K562 (cell line): ENCODE measurements around the gene LY6G6D. TPM values are rescaled to one million over a fixed set of nuclear protein-coding genes. Genes with fewer than 3 reads are reported as not detected.

ENCODE experiments used
- CBX8 ChIP-seq: fragments of 200-600 bp; sonication (generic); IDR thresholded peaks from 2 replicates; pipeline ENCODE4 v1.6.1; 2012; ENCODE audit warnings: borderline replicate concordance, mixed run types, low read depth, mild to moderate bottlenecking, moderate library complexity, mixed read lengths, low read length, control low read depth, inconsistent platforms; ENCODE audit not compliant: poor library complexity, severe bottlenecking; ENCODE audit errors: extremely low read depth
- MCM5 ChIP-seq: fragments of 450-650 bp; IDR thresholded peaks from 2 replicates; pipeline ENCODE4 v1.6.1; 2016; ENCODE audit warnings: low read depth
- TAF1 ChIP-seq: IDR thresholded peaks from 2 replicates; pipeline ENCODE4 v1.6.1; 2011; ENCODE audit warnings: mild to moderate bottlenecking, low read length, moderate library complexity; ENCODE audit not compliant: insufficient read depth, control insufficient read depth, severe bottlenecking; ENCODE audit errors: extremely low read depth
- TBL1XR1 ChIP-seq, 2 experiments: IDR thresholded peaks; 2 replicates each; pipeline ENCODE4 v1.6.1; 2012; ENCODE audit warnings: improper control_type of control experiment in 2 of 2, low read length in 2 of 2, mild to moderate bottlenecking in 1 of 2
- ZNF644 ChIP-seq: fragments of 200-800 bp; sonication (Bioruptor generic); IDR thresholded peaks from 2 replicates; pipeline ENCODE4 v1.6.1; 2016; ENCODE audit warnings: low read depth, missing genetic modification characterization, missing compliant biosample characterization
- ZNF695 ChIP-seq: fragments of 450-650 bp; formaldehyde crosslinking; IDR thresholded peaks from 2 replicates; pipeline ENCODE4 v1.4.0; 2020; ENCODE audit warnings: mild to moderate bottlenecking, moderate library complexity
- polyA plus RNA-seq, 8 experiments: library from polyadenylated mRNA; depleted of rRNA in 4 of 8; stranded (reverse) in 5 of 8; unstranded in 3 of 8; fragments of >200 nt; fragmentation: Nextera tagmentation in 2 of 8; fragmentation: Illumina TruSeq in 1 of 8; extraction: Ambion mirVana in 2 of 8; extraction: Trizol in 1 of 8; gene quantifications; 2 replicates each; pipeline versions ENCODE4 v1.2.1 to v1.2.3, GENCODE V29; 2011 to 2014; ENCODE audit warnings: inconsistent platforms in 1 of 8, missing spikeins in 1 of 8
- total RNA-seq, 7 experiments: library from RNA; depleted of rRNA in 6 of 7; stranded (reverse); fragments of >200 nt in 6 of 7; fragmentation: Illumina TruSeq in 2 of 7; extraction: Trizol in 2 of 7; gene quantifications; 2 replicates each; pipeline versions ENCODE4 v1.2.1 to v1.2.3, GENCODE V29; 2011 to 2021; ENCODE audit warnings: low replicate concordance in 1 of 7
- TF ChIP-seq, protein P1 (sequence below): fragments of 450-650 bp; IDR thresholded peaks from 2 replicates; pipeline ENCODE4 v1.6.1; 2016; ENCODE audit warnings: mild to moderate bottlenecking, moderate library complexity
- TF ChIP-seq, protein P2 (sequence below): fragments of 150-350 bp; conservative IDR thresholded peaks from 2 replicates; pipeline ENCODE4 v1.6.1; 2014; ENCODE audit warnings: low read length
- TF ChIP-seq, protein P3 (sequence below): fragments of 250-450 bp; sonication (Bioruptor Pico); IDR thresholded peaks from 2 replicates; pipeline ENCODE4 v1.8.0; 2021; ENCODE audit warnings: mild to moderate bottlenecking, moderate library complexity
- TF ChIP-seq, protein P4 (sequence below): fragments of 250-450 bp; sonication (Bioruptor Pico); IDR thresholded peaks from 2 replicates; pipeline ENCODE4 v1.8.0; 2021; ENCODE audit warnings: moderate library complexity, mild to moderate bottlenecking, inconsistent platforms

LY6G6D gene
- total and polyA plus RNA-seq, 9 of the 15 experiments (the other 6 are each of a cell fraction or from before 2014, with no cell fraction given), result 0.30 to 0.38 TPM; not detected in 7

DNA sequence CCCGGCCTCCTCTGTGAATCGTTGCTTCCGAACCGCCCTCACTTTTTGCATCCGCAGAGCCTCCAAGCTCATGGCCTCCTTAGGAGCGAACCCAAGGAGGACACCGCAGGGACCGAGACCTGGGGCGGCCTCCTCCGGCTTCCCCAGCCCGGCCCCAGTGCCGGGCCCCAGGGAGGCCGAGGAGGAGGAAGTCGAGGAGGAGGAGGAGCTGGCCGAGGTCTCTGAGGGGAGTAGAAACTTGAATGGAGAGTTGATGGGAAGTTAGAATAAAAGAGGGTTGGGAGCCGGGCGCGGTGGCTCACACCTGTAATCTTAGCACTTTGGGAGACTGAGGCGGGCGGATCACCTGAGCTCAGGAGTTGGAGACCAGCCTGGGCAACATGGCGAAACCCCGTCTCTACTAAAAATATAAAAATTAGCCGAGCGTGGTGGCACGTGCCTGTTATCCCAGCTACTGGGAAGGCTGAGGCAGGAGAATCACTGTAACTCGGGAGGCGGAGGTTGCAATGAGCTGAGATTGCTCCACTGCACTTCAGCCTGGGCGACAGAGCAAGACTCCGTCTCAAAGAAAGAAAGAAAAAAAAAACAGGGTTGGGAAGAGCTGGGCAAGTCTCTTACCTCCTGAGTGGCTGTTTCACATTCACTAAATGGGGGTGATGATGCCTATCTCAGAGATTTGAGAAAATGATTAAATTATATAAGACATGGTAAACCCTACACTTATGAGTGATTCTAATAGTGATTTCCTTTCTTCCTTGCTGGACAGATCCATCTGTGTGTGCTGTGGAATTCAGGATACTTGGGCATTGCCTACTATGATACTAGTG is 25.5 kb downstream of the LY6G6D start (continued):
- TF ChIP-seq, protein P1, sequence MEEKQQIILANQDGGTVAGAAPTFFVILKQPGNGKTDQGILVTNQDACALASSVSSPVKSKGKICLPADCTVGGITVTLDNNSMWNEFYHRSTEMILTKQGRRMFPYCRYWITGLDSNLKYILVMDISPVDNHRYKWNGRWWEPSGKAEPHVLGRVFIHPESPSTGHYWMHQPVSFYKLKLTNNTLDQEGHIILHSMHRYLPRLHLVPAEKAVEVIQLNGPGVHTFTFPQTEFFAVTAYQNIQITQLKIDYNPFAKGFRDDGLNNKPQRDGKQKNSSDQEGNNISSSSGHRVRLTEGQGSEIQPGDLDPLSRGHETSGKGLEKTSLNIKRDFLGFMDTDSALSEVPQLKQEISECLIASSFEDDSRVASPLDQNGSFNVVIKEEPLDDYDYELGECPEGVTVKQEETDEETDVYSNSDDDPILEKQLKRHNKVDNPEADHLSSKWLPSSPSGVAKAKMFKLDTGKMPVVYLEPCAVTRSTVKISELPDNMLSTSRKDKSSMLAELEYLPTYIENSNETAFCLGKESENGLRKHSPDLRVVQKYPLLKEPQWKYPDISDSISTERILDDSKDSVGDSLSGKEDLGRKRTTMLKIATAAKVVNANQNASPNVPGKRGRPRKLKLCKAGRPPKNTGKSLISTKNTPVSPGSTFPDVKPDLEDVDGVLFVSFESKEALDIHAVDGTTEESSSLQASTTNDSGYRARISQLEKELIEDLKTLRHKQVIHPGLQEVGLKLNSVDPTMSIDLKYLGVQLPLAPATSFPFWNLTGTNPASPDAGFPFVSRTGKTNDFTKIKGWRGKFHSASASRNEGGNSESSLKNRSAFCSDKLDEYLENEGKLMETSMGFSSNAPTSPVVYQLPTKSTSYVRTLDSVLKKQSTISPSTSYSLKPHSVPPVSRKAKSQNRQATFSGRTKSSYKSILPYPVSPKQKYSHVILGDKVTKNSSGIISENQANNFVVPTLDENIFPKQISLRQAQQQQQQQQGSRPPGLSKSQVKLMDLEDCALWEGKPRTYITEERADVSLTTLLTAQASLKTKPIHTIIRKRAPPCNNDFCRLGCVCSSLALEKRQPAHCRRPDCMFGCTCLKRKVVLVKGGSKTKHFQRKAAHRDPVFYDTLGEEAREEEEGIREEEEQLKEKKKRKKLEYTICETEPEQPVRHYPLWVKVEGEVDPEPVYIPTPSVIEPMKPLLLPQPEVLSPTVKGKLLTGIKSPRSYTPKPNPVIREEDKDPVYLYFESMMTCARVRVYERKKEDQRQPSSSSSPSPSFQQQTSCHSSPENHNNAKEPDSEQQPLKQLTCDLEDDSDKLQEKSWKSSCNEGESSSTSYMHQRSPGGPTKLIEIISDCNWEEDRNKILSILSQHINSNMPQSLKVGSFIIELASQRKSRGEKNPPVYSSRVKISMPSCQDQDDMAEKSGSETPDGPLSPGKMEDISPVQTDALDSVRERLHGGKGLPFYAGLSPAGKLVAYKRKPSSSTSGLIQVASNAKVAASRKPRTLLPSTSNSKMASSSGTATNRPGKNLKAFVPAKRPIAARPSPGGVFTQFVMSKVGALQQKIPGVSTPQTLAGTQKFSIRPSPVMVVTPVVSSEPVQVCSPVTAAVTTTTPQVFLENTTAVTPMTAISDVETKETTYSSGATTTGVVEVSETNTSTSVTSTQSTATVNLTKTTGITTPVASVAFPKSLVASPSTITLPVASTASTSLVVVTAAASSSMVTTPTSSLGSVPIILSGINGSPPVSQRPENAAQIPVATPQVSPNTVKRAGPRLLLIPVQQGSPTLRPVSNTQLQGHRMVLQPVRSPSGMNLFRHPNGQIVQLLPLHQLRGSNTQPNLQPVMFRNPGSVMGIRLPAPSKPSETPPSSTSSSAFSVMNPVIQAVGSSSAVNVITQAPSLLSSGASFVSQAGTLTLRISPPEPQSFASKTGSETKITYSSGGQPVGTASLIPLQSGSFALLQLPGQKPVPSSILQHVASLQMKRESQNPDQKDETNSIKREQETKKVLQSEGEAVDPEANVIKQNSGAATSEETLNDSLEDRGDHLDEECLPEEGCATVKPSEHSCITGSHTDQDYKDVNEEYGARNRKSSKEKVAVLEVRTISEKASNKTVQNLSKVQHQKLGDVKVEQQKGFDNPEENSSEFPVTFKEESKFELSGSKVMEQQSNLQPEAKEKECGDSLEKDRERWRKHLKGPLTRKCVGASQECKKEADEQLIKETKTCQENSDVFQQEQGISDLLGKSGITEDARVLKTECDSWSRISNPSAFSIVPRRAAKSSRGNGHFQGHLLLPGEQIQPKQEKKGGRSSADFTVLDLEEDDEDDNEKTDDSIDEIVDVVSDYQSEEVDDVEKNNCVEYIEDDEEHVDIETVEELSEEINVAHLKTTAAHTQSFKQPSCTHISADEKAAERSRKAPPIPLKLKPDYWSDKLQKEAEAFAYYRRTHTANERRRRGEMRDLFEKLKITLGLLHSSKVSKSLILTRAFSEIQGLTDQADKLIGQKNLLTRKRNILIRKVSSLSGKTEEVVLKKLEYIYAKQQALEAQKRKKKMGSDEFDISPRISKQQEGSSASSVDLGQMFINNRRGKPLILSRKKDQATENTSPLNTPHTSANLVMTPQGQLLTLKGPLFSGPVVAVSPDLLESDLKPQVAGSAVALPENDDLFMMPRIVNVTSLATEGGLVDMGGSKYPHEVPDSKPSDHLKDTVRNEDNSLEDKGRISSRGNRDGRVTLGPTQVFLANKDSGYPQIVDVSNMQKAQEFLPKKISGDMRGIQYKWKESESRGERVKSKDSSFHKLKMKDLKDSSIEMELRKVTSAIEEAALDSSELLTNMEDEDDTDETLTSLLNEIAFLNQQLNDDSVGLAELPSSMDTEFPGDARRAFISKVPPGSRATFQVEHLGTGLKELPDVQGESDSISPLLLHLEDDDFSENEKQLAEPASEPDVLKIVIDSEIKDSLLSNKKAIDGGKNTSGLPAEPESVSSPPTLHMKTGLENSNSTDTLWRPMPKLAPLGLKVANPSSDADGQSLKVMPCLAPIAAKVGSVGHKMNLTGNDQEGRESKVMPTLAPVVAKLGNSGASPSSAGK, result no peak
- no peak for TF ChIP-seq MCM5
- TF ChIP-seq, protein P2, sequence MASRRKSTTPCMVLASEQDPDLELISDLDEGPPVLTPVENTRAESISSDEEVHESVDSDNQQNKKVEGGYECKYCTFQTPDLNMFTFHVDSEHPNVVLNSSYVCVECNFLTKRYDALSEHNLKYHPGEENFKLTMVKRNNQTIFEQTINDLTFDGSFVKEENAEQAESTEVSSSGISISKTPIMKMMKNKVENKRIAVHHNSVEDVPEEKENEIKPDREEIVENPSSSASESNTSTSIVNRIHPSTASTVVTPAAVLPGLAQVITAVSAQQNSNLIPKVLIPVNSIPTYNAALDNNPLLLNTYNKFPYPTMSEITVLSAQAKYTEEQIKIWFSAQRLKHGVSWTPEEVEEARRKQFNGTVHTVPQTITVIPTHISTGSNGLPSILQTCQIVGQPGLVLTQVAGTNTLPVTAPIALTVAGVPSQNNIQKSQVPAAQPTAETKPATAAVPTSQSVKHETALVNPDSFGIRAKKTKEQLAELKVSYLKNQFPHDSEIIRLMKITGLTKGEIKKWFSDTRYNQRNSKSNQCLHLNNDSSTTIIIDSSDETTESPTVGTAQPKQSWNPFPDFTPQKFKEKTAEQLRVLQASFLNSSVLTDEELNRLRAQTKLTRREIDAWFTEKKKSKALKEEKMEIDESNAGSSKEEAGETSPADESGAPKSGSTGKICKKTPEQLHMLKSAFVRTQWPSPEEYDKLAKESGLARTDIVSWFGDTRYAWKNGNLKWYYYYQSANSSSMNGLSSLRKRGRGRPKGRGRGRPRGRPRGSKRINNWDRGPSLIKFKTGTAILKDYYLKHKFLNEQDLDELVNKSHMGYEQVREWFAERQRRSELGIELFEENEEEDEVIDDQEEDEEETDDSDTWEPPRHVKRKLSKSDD, result no peak
- TF ChIP-seq CBX8, result no peak
- no peak for TF ChIP-seq ZNF695
- TF ChIP-seq, protein P3, sequence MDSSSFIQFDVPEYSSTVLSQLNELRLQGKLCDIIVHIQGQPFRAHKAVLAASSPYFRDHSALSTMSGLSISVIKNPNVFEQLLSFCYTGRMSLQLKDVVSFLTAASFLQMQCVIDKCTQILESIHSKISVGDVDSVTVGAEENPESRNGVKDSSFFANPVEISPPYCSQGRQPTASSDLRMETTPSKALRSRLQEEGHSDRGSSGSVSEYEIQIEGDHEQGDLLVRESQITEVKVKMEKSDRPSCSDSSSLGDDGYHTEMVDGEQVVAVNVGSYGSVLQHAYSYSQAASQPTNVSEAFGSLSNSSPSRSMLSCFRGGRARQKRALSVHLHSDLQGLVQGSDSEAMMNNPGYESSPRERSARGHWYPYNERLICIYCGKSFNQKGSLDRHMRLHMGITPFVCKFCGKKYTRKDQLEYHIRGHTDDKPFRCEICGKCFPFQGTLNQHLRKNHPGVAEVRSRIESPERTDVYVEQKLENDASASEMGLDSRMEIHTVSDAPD (CRISPR knock-in tag), result no peak
- no peak for TF ChIP-seq TAF1
- TF ChIP-seq TBL1XR1 (IDR thresholded peaks at IDR 0.05; ENCODE audit: low read length in 2 of 2), result no peak
- TF ChIP-seq ZNF644 (tag), result no peak
- TF ChIP-seq, protein P4, sequence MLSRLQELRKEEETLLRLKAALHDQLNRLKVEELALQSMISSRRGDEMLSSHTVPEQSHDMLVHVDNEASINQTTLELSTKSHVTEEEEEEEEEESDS (CRISPR knock-in tag), result no peak
